Body of pancreas (tissue), 4 donors: Measurements from ENCODE around the gene INPP5K.

Source experiments
- CTCF ChIP-seq, 7 experiments: fragments of 450-650 bp in 4 of 7; fragments of 200-600 bp in 3 of 7; sonication (generic) in 3 of 7; IDR thresholded peaks; one replicate each; pipeline ENCODE4 v1.5.1; 2016 to 2019; ENCODE audit warnings: antibody characterized with exemption in 7 of 7
- POLR2A ChIP-seq, 3 donors: fragments of 450-650 bp; IDR thresholded peaks; one replicate each; pipeline ENCODE4 v1.6.1; 2016; ENCODE audit warnings: antibody characterized with exemption in 3 of 3, mild to moderate bottlenecking in 2 of 3

DNA sequence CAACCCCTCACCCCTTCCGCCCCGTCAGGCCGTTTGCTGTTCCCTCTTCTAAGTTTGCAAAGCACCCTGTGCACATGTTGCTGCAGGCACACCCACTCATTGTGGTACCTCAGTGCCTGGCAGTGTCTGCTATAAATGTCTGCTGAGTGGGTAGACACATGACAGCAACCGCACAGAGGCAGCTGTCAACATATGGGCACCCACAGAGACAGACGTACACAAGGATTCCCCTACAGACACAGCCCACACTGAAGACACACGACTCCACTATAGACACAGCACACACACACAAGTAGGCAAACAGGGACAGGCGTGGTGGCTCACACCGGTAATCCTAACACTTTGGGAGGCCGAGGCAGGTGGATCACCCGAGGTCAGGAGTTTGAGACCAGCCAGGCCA, 42.6 kb downstream of the INPP5K start:
- no peak for TF ChIP-seq CTCF (IDR thresholded peaks at IDR 0.05)
- TF ChIP-seq POLR2A (IDR thresholded peaks at IDR 0.05): no peak
